Testis (tissue), 2 donors: ENCODE measurements around the gene STX16.

Experiments used
- POLR2A ChIP-seq: fragments of 450-650 bp; IDR thresholded peaks from one replicate; pipeline ENCODE4 v1.6.1; 2017; ENCODE audit warnings: antibody characterized with exemption, mild to moderate bottlenecking, moderate library complexity
- TF ChIP-seq, protein P1 (sequence below), 3 experiments: fragments of 450-650 bp in 2 of 3; fragments of 200-600 bp in 1 of 3; sonication (generic) in 1 of 3; IDR thresholded peaks; one replicate each; pipeline ENCODE4 v1.5.1; 2016 to 2019; ENCODE audit warnings: antibody characterized with exemption in 3 of 3, mild to moderate bottlenecking in 2 of 3, moderate library complexity in 1 of 3

DNA sequence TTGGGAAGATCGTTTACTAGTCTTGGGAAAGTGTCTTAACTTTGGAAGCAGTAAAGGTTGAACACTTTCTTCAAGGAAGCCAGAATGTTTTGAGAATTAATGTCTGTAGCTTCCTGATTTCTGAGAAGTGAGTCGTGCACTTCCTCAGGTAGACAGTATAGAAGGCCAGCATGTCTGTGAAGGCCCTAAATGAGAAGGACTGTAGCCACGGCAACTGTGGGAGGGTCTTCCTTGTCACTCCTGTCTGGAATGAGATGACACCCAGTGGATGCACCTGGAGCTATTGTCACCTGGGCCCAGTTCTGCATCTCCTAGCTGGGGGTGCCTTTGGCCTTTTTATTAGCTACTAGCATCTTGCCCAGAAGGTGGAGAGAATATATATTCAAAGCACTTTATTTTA is 8.8 kb downstream of the STX16 start:
- TF ChIP-seq POLR2A = no peak
- TF ChIP-seq, protein P1, sequence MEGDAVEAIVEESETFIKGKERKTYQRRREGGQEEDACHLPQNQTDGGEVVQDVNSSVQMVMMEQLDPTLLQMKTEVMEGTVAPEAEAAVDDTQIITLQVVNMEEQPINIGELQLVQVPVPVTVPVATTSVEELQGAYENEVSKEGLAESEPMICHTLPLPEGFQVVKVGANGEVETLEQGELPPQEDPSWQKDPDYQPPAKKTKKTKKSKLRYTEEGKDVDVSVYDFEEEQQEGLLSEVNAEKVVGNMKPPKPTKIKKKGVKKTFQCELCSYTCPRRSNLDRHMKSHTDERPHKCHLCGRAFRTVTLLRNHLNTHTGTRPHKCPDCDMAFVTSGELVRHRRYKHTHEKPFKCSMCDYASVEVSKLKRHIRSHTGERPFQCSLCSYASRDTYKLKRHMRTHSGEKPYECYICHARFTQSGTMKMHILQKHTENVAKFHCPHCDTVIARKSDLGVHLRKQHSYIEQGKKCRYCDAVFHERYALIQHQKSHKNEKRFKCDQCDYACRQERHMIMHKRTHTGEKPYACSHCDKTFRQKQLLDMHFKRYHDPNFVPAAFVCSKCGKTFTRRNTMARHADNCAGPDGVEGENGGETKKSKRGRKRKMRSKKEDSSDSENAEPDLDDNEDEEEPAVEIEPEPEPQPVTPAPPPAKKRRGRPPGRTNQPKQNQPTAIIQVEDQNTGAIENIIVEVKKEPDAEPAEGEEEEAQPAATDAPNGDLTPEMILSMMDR (IDR thresholded peaks at IDR 0.05) = no peak
